ENCODE data around the gene KCND3. TPM values are rescaled to one million over a fixed set of nuclear protein-coding genes. Genes with fewer than 3 reads are reported as not detected.

The KCND3 gene
- total RNA-seq, 1 donor from 2014 or later = 0.06 TPM

DNA sequence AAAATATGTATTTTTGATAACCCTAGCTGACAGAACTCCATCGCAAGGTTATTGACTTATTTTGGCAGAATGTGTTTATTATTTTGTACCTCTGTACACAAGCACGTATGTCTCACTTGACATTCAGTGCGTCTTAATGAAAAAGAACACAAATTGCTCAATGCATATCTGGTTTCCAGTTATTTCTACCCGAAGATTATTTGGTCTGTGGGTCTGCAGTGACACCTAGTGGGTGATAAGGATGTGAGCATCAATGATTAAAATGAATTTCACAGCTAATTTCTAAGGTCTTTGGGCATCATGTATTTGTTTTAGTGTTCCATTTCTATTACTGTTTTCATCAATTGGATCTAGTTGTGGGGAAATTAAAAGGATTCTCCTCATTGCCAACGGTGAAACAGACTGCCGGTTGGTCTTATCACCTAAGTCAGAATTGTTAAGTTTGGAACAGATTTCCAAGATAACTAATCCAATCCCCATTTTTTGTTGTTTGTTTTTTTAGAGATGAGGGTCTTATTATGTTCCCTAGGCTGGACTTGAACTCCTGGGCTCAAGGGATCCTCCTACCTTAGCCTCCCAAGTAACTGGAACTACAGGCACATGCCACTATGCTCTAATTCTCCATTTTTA is 219.8 kb downstream of the KCND3 start:
- Mint-ChIP-seq H3K36me3 (peaks cover 16% of the 10 kb centered on the region), H3K4me3 (no peak overlapping the region), H3K9me3 (no peaks in the 10 kb centered on the region), H3K27ac (no peak overlapping the region), H3K4me1 (no peaks in the 10 kb centered on the region), H3K27me3 (ENCODE audit: insufficient read depth, low read depth) (no peaks in the 10 kb centered on the region)
- peaks cover 28% of the 10 kb centered on the region for H3F3A ChIP-seq (ENCODE audit: low read depth)
- TF ChIP-seq CTCF (IDR thresholded peaks at IDR 0.05) (peak; percentile 80), EZH2phosphoT487 (IDR thresholded peaks at IDR 0.05) (no peak)
- H3K4me2 ChIP-seq = no peak overlapping the region
- H3K9ac ChIP-seq = no peak overlapping the region
- H3K79me2 ChIP-seq (ENCODE audit: low read depth) = no peaks in the 10 kb centered on the region
- H3K4me1 ChIP-seq = no peaks in the 10 kb centered on the region
- H3K27ac ChIP-seq = no peak overlapping the region
- no peak overlapping the region for H3K4me3 ChIP-seq
- H2AFZ ChIP-seq (replicated peaks) = no peak overlapping the region
- H3K9me3 ChIP-seq (ENCODE audit: low read depth) = no peaks in the 10 kb centered on the region
- peaks cover 27% of the 10 kb centered on the region for H4K20me1 ChIP-seq (ENCODE audit: low read depth)
- peaks cover 5% of the 10 kb centered on the region for H3K36me3 ChIP-seq
- DNase-seq (ENCODE audit: low spot score) = peak; percentile 57
- H3K27me3 ChIP-seq = no peaks in the 10 kb centered on the region

DNA sequence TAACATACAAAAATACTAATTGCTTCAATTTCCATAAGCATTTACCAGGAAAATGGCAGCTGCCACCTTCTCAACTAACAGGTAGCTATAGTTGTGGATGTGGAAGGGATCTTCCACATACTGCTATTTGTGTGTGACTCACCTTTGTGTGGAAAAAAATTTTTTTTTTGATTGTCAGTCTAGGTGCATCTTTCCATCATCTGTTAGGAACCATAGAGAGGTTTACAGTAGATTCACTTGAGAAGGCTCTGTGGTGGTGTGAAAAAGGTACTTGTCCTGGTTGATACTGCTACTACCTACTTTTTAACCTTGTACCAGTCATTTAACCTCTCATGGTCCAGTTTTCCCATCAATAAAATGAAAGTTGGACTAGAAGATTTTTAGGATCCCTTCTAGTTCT is 220.8 kb downstream of the KCND3 start:
- H3K9me3 Mint-ChIP-seq = no peaks in the 10 kb centered on the region

DNA sequence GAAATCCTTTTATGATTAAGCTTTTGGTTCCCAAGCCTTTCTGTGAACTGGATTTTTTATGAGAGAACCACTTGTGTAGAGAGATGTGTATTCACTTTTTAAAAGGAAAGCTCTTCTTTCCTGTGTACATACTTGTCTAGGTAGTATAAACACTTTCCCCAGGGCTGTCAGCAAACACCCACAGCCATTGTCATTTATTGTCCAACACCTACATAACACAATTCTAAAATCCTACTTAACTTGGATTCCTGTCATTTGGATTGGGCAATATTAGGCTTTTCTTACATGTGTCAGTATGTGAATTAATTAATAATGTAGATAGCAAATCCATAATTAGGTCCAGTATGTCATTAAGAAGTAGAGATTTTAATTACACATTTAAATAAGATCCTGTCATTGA is 221.4 kb downstream of the KCND3 start:
- Histone ChIP-seq H3K9me3 (ENCODE audit: low read depth) (no peaks in the 10 kb centered on the region), H3F3A (ENCODE audit: low read depth) (peaks cover 28% of the 10 kb centered on the region), H3K4me1 (no peaks in the 10 kb centered on the region), H3K27me3 (no peaks in the 10 kb centered on the region), H3K4me3 (no peak overlapping the region), H3K36me3 (peaks cover 11% of the 10 kb centered on the region), H3K79me2 (ENCODE audit: low read depth) (no peaks in the 10 kb centered on the region), H3K4me2 (no peak overlapping the region), H3K27ac (no peak overlapping the region), H2AFZ (replicated peaks) (no peak overlapping the region), H3K9ac (no peak overlapping the region), H4K20me1 (ENCODE audit: low read depth) (peaks cover 27% of the 10 kb centered on the region)
- TF ChIP-seq CTCF (IDR thresholded peaks at IDR 0.05) (no peak), EZH2 (IDR thresholded peaks at IDR 0.05) (no peak), EZH2phosphoT487 (IDR thresholded peaks at IDR 0.05) (no peak)
- H3K4me3 Mint-ChIP-seq = no peak overlapping the region
- no peak for DNase-seq (ENCODE audit: low spot score)
- H3K9me3 Mint-ChIP-seq = no peaks in the 10 kb centered on the region
- H3K36me3 Mint-ChIP-seq = peaks cover 21% of the 10 kb centered on the region
- H3K4me1 Mint-ChIP-seq = no peaks in the 10 kb centered on the region
- H3K27me3 Mint-ChIP-seq (ENCODE audit: insufficient read depth, low read depth) = no peaks in the 10 kb centered on the region
- H3K27ac Mint-ChIP-seq = no peak overlapping the region

More for the DNA sequence above, 220.8 kb downstream of the KCND3 start:
- no peaks in the 10 kb centered on the region for H3K79me2 ChIP-seq (ENCODE audit: low read depth)
- no peak overlapping the region for H3K4me3 ChIP-seq
- TF ChIP-seq EZH2 (IDR thresholded peaks at IDR 0.05) (no peak), CTCF (IDR thresholded peaks at IDR 0.05) (no peak), EZH2phosphoT487 (IDR thresholded peaks at IDR 0.05) (no peak)
- no peak overlapping the region for H2AFZ ChIP-seq (replicated peaks)
- H3K27me3 ChIP-seq = no peaks in the 10 kb centered on the region
- no peak overlapping the region for H3K27ac Mint-ChIP-seq
- no peaks in the 10 kb centered on the region for H3K4me1 ChIP-seq
- H3K27me3 Mint-ChIP-seq (ENCODE audit: insufficient read depth, low read depth) = no peaks in the 10 kb centered on the region
- no peak overlapping the region for H3K4me2 ChIP-seq
- no peaks in the 10 kb centered on the region for H3K4me1 Mint-ChIP-seq
- no peak overlapping the region for H3K4me3 Mint-ChIP-seq
- peaks cover 20% of the 10 kb centered on the region for H3K36me3 Mint-ChIP-seq
- H3K27ac ChIP-seq = no peak overlapping the region
- peaks cover 8% of the 10 kb centered on the region for H3K36me3 ChIP-seq
- peaks cover 27% of the 10 kb centered on the region for H4K20me1 ChIP-seq (ENCODE audit: low read depth)
- no peak for DNase-seq (ENCODE audit: low spot score)
- no peaks in the 10 kb centered on the region for H3K9me3 ChIP-seq (ENCODE audit: low read depth)
- H3K9ac ChIP-seq = no peak overlapping the region
- peaks cover 28% of the 10 kb centered on the region for H3F3A ChIP-seq (ENCODE audit: low read depth)

Data from neural progenitor cell (in vitro differentiated cells).